ENCODE data around the gene SSB.

DNA sequence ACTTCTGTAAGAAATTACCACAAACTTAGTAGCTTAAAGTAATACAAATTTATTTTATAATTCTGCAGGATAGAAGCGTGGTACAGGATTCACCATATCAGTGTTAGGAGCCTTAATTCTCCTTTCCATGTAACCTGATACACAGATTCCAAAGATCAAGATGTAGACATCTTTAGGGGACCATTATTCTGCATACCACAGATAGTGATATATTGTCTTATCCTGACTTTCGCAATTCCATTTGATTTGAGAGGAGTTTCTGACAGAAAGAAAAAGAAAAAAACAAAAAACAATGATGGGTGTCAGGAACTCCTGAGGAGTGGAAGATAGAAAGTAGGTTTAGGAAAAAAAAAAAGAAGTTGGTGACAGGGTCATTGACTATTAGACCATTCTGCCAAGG is 40.9 kb upstream of the SSB start:
- TF ChIP-seq, protein P1, sequence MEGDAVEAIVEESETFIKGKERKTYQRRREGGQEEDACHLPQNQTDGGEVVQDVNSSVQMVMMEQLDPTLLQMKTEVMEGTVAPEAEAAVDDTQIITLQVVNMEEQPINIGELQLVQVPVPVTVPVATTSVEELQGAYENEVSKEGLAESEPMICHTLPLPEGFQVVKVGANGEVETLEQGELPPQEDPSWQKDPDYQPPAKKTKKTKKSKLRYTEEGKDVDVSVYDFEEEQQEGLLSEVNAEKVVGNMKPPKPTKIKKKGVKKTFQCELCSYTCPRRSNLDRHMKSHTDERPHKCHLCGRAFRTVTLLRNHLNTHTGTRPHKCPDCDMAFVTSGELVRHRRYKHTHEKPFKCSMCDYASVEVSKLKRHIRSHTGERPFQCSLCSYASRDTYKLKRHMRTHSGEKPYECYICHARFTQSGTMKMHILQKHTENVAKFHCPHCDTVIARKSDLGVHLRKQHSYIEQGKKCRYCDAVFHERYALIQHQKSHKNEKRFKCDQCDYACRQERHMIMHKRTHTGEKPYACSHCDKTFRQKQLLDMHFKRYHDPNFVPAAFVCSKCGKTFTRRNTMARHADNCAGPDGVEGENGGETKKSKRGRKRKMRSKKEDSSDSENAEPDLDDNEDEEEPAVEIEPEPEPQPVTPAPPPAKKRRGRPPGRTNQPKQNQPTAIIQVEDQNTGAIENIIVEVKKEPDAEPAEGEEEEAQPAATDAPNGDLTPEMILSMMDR (conservative IDR thresholded peaks at IDR 0.05), result no peak
- no peak for TF ChIP-seq ZFX (IDR thresholded peaks at IDR 0.05)
